WI38 (cell line): ENCODE data around the gene SURF4.
"Not testable (repeated sequence)": the region's sequence is repeated elsewhere in the genome, so short reads cannot be mapped to it uniquely, and the experiment has no call there.

Source experiments
- H3K4me3 ChIP-seq: 2 replicates; pipeline ENCODE4 v1.5.1; 2011; ENCODE audit warnings: low read depth, mild to moderate bottlenecking, control low read depth, low read length
- TF ChIP-seq, protein P1 (sequence below): IDR thresholded peaks from 2 replicates; pipeline ENCODE4 v1.5.1; 2012; ENCODE audit warnings: low read depth, mild to moderate bottlenecking, control low read depth, low read length

SURF4 gene

DNA sequence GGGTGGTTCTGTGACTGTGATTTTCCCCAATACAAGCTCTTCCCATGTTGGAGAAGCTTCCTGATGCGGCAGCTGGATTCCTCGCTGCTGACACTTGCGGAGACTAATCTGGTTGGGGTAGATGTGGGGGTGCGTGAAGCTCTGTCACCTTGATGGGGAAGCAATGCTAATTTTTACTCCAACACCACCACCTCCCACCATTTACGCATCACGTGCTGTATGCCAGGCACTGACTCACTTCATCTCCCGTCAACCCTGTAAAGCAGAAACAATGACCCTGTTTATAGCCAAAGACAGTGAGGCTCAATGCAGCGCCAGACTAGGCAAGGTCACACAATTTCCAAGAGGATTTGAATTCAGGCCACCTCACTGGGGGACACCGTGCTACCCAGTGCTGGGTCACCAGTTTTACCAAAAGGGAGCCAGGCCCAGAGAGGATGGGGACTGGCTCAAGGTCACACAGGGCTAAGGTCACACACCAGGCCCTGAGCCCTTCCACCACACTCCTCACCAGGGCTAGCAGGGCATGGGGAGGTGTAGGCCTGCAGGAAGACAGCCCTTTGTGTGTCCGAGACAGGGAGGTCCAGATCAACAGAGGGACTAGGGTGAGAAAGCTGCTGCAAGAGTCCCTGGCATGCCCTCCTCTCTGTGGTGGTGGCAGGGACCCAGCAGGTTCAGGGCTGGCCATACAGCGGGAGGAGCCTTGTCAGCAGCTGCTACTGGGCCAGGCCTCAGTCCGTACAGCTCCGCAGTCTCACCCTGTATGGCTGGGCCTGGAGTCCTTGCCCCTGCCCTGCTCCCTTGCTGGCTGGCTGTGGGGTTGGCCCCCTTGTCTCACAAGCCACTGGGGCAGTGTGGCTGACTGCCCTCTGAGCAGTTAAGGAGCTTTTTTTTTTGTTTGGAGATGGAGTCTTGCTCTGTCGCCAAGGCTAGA, 3.6 kb upstream of the SURF4 start:
- TF ChIP-seq, protein P1, sequence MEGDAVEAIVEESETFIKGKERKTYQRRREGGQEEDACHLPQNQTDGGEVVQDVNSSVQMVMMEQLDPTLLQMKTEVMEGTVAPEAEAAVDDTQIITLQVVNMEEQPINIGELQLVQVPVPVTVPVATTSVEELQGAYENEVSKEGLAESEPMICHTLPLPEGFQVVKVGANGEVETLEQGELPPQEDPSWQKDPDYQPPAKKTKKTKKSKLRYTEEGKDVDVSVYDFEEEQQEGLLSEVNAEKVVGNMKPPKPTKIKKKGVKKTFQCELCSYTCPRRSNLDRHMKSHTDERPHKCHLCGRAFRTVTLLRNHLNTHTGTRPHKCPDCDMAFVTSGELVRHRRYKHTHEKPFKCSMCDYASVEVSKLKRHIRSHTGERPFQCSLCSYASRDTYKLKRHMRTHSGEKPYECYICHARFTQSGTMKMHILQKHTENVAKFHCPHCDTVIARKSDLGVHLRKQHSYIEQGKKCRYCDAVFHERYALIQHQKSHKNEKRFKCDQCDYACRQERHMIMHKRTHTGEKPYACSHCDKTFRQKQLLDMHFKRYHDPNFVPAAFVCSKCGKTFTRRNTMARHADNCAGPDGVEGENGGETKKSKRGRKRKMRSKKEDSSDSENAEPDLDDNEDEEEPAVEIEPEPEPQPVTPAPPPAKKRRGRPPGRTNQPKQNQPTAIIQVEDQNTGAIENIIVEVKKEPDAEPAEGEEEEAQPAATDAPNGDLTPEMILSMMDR, result no peak
- no peak overlapping the region for H3K4me3 ChIP-seq

DNA sequence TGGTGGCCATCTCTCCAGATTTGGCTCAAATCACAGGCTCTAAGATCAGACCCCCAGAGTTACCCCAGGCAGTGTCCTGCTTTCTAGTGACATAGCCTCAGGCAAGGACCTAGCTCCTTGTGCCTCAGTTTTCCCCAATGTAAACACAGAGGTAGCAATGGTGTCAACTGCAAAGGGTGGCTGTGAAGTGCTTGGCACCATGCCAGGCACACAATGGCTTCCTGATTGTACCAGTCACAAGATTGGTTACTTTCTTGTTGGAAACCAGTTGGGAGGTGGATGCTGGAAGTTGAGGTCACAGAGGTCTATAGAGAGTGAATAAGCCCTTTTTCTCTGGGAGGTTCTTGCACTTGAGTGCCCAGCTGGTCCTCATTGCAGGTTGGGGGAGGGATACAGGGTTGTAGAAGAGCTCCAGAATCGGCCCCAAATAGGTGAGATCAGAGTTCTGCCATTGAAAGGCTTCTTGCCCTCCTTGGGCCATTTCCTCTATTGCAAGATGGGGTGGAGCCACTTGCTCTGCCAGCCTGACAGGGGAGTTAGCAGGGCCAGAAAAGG, 2.6 kb upstream of the SURF4 start:
- TF ChIP-seq, protein P1, result no peak

DNA sequence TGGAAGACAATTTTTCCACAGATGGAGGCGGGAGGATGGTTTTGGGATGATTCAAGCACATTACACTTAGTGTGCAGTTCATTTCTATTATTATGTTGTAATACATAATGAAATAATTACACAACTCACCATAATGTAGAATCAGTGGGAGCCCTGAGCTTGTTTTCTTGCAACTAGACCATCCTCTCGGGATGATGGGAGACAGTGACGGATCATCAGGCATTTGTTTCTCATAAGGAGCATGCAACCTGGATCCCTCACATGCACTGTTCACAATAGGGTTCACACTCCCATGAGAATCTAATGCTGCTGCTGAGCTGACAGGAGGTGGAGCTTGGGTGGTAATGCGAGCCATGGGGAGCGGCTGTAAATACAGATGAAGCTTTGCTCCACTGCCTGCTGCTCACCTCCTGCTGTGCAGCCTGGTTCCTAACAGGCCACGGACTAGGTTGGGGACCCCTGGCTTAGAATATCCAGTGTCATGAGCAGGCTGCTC, 1.9 kb upstream of the SURF4 start:
- no peak overlapping the region for H3K4me3 ChIP-seq
- TF ChIP-seq, protein P1, result no peak

More for the DNA sequence above, 2.6 kb upstream of the SURF4 start:
- H3K4me3 ChIP-seq, result no peak overlapping the region

DNA sequence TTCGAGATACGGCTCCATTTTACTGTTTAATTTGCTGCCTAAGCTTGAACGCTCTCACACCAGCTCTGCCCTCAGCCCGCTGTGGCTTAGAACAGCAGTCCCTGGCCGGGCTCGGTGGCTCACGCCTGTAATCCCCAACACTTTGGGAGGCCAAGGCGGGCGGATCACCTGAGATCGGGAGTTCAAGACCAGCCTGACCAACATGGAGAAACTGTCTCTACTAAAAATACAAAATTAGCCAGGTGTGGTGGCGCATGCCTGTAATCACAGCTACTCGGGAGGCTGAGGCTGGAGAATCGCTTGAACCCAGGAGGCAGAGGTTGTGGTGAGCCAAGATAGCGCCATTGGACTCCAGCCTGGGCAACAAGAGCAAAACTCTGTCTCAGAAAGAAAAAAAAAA, 1.4 kb upstream of the SURF4 start:
- H3K4me3 ChIP-seq, result not testable (repeated sequence)

DNA sequence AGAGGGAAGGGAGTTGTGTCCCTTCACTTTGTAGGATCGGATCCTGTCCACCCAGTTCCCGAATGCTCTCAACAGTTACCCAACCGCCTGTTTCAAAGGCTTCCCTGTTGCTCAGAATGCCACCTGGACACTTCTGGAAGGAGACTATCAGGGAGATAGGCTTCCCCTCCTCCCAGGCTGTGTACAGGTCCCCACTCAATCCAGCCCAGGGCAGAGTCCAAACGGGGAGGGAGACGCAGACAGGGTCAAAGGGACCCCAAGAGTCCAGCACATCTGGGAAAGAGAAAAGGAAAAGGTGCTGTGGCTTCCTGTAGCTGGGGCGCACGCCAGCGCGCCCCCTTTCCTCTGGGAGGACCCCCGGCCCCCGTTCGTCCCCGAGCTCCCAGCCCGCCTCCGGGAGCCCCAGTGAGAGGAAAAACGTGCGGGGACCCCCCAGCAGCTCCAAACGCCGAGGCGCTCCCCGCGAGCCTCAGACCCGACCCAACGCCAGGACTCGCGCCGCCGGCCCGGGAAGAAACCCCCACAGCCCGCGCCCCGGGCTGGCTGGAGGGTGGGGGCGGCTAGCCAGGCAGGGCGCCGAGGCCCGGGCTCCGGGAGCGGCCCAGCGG, 640 bp downstream of the SURF4 start:
- TF ChIP-seq, protein P1, result no peak
- H3K4me3 ChIP-seq, result peak overlapping the region; percentile 82

DNA sequence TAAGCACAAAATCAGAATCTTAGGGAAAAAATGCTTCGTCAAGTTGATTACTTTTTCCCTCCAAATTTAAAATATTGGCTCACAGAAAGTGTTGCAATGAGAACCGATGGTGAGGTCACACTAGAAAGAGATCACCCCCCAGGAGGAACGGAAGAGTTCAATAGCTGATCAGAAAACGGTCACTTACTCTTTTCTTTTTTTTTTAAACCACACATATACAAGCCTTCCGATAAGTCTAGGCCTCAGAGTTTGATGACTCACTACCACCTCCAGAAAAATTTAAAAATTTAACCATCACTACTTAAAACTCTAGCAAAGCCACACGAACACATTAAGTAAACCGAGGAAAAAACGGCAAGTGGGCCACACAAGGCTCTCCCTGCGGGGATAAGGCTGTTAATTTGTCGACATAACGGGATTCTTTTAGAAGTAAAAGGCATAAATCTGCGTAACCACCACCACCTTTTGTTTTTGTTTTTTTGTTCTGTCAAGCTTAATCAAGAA, 1.2 kb downstream of the SURF4 start:
- TF ChIP-seq, protein P1, result no peak

DNA sequence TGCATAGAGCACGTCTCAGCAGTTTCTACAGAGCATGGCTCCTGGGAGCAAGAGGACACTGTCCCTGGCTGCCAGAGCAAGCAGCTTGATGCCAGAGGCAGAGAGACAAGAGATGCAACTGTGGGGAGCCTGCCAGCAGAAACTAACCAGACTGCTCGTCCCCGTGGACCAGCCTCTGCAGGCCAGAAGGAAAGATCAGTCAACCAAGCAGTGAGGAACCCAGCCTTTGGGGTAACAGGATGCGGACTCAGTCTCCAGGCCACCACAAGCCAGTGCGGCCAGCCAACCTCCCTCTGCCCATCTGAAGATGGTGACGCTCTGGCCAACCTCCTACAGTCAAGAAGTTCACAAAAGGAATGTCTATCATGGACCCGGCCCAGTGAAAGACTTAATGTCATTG, 3.7 kb downstream of the SURF4 start:
- no peak overlapping the region for H3K4me3 ChIP-seq
- TF ChIP-seq, protein P1, result no peak

More for the DNA sequence above, 1.2 kb downstream of the SURF4 start:
- peak overlapping the region; percentile 82 for H3K4me3 ChIP-seq
